ENCODE data around the gene NOX3.

GRCh38 chr6:155387481-155387880 is 68.2 kb downstream of the NOX3 start:
- no peak for TF ChIP-seq CTCF (IDR thresholded peaks at IDR 0.05; ENCODE audit: low read length)
- TF ChIP-seq EZH2 (optimal IDR thresholded peaks at IDR 0.05; ENCODE audit: low read depth, low read length) = no peak

Measured in MM.1S (cell line).